AG09319 (cell line): ENCODE data around the gene SLC66A2.

Source experiments
- DNase-seq: peaks from one replicate; pipeline ENCODE4 v3.0.0-alpha.2; 2010; ENCODE audit warnings: low read depth; ENCODE audit errors: extremely low read depth
- CTCF ChIP-seq: IDR thresholded peaks from 2 replicates; pipeline ENCODE4 v1.5.1; 2011; ENCODE audit warnings: low read depth, mild to moderate bottlenecking, inconsistent platforms, low read length, moderate library complexity

SLC66A2 gene

GRCh38 chr18:79947881-79948610 is 3.4 kb downstream of the SLC66A2 start:
- no peak for DNase-seq
- no peak for TF ChIP-seq CTCF

- TF ChIP-seq CTCF = no peak
- no peak for DNase-seq
These were observed 4.2 kb downstream of the SLC66A2 start for GRCh38 chr18:79947054-79947755.

- TF ChIP-seq CTCF = no peak
- no peak for DNase-seq
These were observed 6.1 kb downstream of the SLC66A2 start for GRCh38 chr18:79945118-79946042.

- DNase-seq = no peak
- TF ChIP-seq CTCF = no peak
These were observed 6.7 kb downstream of the SLC66A2 start for GRCh38 chr18:79944746-79945117.

GRCh38 chr18:79944126-79944731 is 7.2 kb downstream of the SLC66A2 start:
- DNase-seq = no peak
- TF ChIP-seq CTCF = no peak

- TF ChIP-seq CTCF = no peak
These were observed 7.8 kb downstream of the SLC66A2 start for GRCh38 chr18:79943608-79944125.

More at GRCh38 chr18:79943608-79944125, 7.8 kb downstream of the SLC66A2 start:
- DNase-seq = no peak
